Measurements from ENCODE around the gene MAP2K4.

MAP2K4 gene

DNA sequence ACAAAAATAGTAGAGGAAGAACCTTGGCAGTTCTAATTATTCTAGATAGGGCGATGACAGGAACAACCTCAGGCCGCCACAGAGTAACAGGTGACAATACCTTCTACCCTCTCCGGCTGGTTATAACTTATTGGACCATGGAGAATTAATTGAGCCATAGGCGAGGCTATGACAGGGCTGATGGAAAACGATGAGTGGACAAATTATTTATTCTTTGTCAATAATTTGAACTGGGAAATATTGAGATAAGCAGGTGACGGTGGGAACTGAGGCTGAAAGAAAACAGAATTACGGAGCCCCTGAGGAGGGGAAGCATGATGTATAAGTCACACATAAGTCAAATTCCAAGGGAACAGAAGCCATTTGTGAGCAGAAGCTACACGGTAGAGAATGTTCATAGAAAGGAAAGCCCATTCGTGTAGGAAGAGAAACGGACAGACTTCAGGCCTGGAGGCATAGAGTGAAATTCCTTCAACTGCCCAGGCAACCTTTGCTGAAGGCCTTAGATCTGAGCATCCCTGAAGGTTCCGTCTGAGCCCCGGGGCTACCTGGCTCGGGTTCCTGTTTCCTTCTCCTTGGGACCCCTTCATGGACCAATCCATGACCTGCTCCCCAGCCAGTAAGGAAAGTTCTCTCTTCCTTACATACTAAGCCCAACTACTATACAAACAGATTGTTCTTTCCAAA is 158.1 kb downstream of the MAP2K4 start:
- H3K27ac ChIP-seq (ENCODE audit: low read depth, low read length) = no peak overlapping the region
- no peaks in the 10 kb centered on the region for H3K9me3 ChIP-seq (ENCODE audit: control insufficient read depth in 1 of 2, low read length in 2 of 2)
- no peak overlapping the region for H3K9ac ChIP-seq (ENCODE audit: low read depth in 1 of 2, low read length in 2 of 2)
- H3K36me3 ChIP-seq (ENCODE audit: control insufficient read depth in 1 of 2, insufficient read depth in 2 of 2, low read length in 2 of 2) = no peaks in the 10 kb centered on the region
- H3K4me3 ChIP-seq (ENCODE audit: low read depth in 1 of 2, low read length in 2 of 2) = no peak overlapping the region
- H3K4me1 ChIP-seq (ENCODE audit: control insufficient read depth in 1 of 2, insufficient read depth in 2 of 2, low read length in 2 of 2) = no peaks in the 10 kb centered on the region
- no peaks in the 10 kb centered on the region for H3K27me3 ChIP-seq (ENCODE audit: control insufficient read depth in 1 of 2, insufficient read depth in 2 of 2, low read length in 2 of 2)

DNA sequence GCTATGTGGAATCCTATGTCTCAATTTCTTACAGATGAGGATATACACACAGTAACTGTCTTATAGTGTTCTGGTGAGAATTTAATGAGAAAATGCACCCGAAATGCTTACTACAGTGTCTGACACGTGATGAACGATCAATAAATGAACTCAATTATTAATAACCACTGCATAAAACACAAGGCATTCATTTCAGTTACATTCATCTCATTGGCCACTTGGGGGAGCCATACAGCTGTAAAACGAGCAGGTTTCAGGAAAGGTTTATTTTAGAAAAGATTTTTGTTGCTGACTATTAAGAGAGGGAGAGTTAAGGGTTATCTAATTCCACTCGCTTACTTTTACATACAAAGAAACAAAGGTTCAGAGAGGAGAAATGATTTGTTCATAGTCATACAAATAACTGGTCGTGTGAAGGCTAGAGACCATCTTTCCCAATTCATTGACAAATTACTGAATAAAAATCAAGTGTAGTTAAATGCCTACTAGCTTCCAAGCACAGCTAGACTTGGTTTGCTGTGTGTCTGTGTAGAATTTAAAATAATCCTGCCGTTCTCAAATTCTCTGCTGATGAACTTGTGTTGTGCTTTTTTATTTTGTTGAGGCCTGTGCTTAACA is 160.1 kb downstream of the MAP2K4 start:
- Histone ChIP-seq H3K9ac (ENCODE audit: low read depth in 1 of 2, low read length in 2 of 2) (no peak overlapping the region), H3K4me3 (ENCODE audit: low read depth in 1 of 2, low read length in 2 of 2) (no peak overlapping the region), H3K27ac (ENCODE audit: low read depth, low read length) (no peak overlapping the region), H3K27me3 (ENCODE audit: control insufficient read depth in 1 of 2, insufficient read depth in 2 of 2, low read length in 2 of 2) (no peaks in the 10 kb centered on the region), H3K36me3 (ENCODE audit: control insufficient read depth in 1 of 2, insufficient read depth in 2 of 2, low read length in 2 of 2) (no peaks in the 10 kb centered on the region), H3K9me3 (ENCODE audit: control insufficient read depth in 1 of 2, low read length in 2 of 2) (no peaks in the 10 kb centered on the region), H3K4me1 (ENCODE audit: control insufficient read depth in 1 of 2, insufficient read depth in 2 of 2, low read length in 2 of 2) (no peaks in the 10 kb centered on the region)

DNA sequence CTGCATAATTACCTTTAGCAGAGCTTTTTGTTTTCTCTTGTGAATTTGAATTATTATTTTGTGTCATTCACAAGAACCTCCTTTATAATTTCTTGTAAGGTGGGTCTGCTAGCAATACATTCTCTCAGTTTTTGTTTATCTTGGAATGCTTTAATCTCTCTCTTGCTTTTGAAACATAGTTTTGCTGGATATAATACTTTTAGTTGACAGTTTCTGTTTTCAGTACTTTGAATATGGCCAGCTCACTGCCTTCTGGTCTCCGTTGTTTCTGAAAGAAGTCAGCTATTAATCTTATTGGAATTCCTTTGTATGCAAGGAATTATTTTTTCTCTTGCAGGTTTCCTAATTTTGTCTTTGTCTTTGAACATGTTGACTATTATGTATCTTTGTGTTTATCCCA is 167.0 kb downstream of the MAP2K4 start:
- Histone ChIP-seq H3K4me1 (ENCODE audit: control insufficient read depth in 1 of 2, insufficient read depth in 2 of 2, low read length in 2 of 2) (no peaks in the 10 kb centered on the region), H3K27me3 (ENCODE audit: control insufficient read depth in 1 of 2, insufficient read depth in 2 of 2, low read length in 2 of 2) (no peaks in the 10 kb centered on the region), H3K9me3 (ENCODE audit: control insufficient read depth in 1 of 2, low read length in 2 of 2) (no peaks in the 10 kb centered on the region), H3K27ac (ENCODE audit: low read depth, low read length) (no peak overlapping the region), H3K36me3 (ENCODE audit: control insufficient read depth in 1 of 2, insufficient read depth in 2 of 2, low read length in 2 of 2) (no peaks in the 10 kb centered on the region), H3K9ac (ENCODE audit: low read depth in 1 of 2, low read length in 2 of 2) (no peak overlapping the region), H3K4me3 (ENCODE audit: low read depth in 1 of 2, low read length in 2 of 2) (no peak overlapping the region)

- Histone ChIP-seq H3K27ac (ENCODE audit: low read depth, low read length) (no peak overlapping the region), H3K9me3 (ENCODE audit: control insufficient read depth in 1 of 2, low read length in 2 of 2) (no peaks in the 10 kb centered on the region), H3K4me3 (ENCODE audit: low read depth in 1 of 2, low read length in 2 of 2) (no peak overlapping the region), H3K36me3 (ENCODE audit: control insufficient read depth in 1 of 2, insufficient read depth in 2 of 2, low read length in 2 of 2) (no peaks in the 10 kb centered on the region), H3K9ac (ENCODE audit: low read depth in 1 of 2, low read length in 2 of 2) (no peak overlapping the region), H3K27me3 (ENCODE audit: control insufficient read depth in 1 of 2, insufficient read depth in 2 of 2, low read length in 2 of 2) (no peaks in the 10 kb centered on the region), H3K4me1 (ENCODE audit: control insufficient read depth in 1 of 2, insufficient read depth in 2 of 2, low read length in 2 of 2) (no peaks in the 10 kb centered on the region)
Observed at GRCh38 chr17:12193144-12193735, 172.6 kb downstream of the MAP2K4 start.

Data from duodenal mucosa (tissue), 2 donors.